ENCODE data around the gene ADARB1. TPM values are rescaled to one million over a fixed set of nuclear protein-coding genes. Genes with fewer than 3 reads are reported as not detected.

ADARB1 gene
- polyA plus RNA-seq, 12 donors, result 22.6 to 43.0 (median 28.7) TPM; not detected in 1

DNA sequence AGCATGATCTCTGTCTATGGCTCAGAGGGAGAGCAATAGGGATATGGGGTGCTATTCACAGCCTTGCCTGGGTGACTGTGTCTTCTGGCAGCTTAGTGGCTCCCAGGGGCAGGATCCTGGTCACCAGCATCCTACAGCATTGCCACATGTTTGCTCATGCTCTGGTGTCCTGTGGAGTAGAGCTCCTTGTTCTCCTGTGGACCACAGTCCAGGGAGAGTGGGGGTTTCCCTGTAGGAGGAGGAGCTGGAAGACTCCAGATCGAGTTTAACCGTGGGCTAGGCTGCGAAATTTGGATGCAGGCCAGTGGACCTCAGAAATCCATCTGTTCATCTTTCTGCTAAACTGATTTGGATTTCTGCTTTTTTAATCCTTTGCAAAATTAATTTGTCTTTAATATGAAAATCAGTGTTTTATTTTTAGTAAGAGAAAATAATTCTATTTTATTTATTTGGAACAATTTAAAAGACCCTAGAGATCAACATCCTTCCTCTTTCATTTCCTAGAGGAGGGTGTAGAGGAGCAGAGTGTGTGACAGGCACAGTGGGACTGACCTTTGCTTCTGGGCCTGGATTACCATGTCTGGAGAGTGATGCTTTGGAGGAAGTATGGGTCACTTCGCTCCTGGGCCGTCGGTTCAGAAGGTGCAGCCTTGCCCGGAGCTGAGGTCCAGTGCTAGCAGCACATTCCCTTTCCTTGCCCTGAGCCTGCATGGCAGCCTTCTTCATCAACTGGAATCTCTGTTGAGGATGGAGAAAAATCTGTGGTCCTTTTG, 17.4 kb downstream of the ADARB1 start:
- DNase-seq, result peak; percentile 41

DNA sequence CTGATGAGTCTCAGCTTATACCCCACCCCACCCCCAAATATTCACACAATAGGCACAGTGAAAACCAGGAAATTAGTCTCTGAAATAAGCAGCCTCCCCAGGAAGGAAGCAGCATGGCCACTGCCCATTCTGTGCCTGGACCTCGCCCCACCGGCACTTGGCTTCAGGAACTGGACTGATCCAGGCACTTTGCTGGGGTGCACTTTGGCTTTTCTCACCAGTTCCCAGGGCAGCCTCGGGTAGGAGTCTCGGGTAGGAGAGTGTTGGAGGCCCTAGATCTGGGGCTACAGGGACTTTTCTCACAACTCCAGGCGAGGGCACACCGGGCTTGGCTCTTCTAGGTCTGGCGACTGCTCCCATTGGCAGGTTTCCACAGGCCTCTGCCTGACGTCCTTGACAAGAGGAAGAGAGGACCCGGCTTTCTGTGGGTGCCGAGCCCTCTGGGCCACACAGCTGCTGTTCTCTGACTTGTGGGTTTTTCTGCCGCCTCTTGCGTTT, 18.7 kb downstream of the ADARB1 start:
- no peak for DNase-seq

DNA sequence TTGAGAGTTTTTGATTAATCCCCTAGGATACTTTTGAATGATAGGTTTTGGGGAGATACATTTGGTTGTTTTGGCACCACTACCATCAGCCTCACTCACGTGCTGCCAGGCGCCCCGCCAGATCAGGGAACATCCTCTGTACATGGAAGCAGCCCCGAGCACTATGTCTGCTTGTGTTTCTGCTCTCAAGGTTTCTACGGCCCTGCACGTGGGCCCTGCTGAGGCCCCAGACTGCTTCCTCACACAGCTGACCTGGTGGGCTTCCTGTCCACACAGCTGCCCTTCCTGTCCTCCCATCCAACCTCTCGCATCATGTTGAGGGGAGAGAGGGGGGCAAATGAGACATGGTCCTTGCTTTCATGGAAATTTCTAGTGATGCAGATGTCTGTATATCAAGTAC, 20.0 kb downstream of the ADARB1 start:
- DNase-seq, result no peak

DNA sequence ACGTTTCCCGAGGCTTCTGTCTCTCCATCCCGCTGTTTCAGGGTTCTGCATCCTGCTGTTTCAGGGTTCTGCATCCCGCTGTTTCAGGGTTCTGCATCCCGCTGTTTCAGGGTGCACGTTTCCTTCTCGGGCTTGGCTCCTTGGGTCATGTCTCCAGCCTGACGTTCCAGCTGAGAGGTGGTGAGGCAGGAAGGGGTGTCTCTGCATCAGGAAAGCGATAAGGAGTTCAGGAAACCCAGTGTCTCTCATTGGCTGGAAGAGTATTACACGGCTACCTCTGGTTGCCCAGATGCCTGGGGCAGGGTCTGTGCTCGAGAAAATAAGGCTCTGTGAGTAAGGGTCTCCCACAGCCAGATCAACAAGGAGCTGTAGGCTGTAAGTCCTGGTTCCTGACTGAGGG, 21.1 kb downstream of the ADARB1 start:
- no peak for DNase-seq

DNA sequence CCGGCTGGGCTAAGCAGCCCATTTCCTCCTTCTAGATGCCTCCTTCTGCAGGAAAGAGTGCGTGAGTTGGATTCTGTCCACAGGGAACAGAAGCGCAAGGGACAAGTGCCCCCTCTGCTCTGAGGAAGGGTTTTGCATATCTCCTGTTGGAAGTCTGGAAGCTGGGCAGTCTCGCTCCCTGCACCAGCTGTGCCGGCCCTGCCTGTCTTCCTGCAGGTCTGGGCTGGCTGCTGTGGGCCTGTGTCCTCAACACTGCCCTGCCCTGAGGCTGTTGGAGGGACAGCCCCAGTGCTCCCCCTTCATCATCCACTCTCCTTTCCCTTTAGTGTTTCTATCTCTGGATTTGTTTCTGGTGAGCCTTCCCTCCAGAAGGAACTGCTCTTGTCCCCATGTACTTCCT, 21.8 kb downstream of the ADARB1 start:
- no peak for DNase-seq

DNA sequence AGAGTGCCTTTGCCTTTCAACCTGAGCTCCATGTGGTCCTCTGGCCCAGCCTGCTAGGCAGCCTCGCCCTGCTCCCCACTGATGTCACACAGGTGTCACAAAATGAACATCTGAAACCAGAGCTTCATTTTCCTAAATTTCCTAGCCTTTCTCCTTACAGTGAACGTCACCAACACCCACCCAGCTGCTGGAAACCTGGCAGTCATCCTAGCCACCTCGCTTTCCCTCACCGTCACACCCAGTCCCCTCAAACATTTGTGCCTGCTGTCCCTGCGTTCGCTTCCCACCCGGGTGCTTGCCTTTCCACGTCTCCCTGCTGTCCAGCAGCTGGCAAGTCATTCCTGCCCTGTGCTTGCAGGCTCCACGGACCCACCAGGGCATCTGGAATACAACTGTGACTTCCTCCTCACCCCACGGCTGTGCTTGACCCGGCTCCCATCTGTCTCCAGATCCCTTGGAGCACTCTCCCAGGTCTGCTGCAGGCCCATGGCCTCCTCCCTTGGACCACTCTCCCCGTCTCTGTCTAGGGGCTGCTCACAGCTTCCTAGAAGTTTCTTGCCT, 23.5 kb downstream of the ADARB1 start:
- DNase-seq, result no peak

DNA sequence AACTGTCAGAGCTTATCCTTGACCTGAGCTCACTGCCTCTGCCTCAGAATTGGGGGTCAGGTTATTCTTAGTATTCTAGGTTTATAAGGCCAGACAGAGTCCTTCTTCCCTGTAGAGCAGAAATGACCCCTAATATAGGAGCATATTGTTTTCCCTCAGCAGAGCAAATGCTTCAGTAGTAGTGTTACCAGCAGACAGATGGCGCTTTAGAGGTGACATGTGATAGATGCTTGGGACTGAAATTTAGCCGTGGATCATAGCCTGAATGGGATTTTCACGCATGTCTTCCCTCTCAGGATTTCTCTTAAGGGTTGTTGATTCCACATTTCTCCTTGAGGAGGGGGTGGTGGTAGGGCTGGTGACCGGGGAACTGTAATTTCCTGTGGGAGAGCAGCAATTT, 24.5 kb downstream of the ADARB1 start:
- no peak for DNase-seq

DNA sequence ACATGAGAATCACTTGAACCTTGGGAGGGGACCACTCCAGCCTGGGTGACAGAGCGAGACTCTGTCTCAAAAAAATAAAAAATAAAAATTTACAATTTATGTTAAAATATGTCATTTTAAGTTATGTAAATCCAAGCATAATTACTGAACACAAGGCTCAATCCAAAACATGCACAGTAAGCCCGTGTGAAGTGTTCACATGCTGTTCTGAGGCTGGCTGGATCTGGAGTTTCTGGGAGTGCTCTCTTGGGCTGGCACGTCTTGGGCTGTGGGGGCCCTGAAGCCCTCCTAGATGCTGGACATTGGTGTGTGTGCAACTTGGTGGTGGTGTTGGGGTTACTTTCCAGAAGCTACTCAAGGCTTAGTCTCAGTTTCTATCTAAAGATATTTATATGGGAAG, 25.2 kb downstream of the ADARB1 start:
- no peak for DNase-seq

DNA sequence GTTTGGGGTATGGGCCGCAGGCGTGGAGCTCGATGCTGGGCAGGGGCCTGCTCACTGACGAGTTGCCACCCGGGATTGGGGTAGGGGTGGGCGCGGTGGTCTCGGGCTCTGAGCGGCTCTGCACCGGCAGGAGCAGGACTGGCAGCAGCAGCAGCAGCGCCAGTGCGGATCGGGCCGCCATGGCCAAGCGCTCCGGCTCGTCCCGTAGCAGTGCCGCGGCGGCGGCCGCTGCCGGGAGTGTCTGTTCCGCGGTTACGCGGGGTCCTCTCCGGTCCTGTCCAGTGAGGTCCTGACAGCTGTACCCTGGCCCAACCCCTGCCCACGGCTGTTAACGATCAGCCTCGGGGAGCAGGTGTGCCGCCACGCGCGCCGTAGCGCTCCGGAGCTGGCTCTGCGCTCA, 26.5 kb downstream of the ADARB1 start:
- no peak for DNase-seq

DNA sequence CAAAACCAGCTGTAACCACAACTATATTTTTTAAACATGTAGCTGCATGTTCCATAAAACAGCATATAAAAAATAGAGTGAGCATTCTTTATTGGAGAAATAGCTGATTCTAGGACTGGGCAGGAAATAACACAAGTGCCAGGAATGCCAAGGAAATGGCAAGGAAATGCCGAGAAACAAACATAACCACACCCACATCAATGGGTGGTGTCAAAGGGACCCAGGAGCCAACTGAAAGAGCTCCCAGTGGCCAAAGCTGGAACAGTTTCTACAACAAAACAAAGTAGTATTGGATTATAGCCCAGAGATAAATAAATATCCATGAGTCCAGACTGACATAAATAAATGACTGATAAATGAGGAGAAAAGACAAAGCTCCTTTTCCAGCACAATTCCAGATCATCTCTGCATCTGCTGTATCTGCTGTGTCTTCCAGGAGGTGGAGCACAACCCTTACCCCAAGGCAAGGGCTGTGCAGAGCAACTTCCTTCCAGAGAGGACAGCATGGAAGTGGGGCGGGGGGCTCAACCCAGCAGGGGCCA, 28.1 kb downstream of the ADARB1 start:
- no peak for DNase-seq

DNA sequence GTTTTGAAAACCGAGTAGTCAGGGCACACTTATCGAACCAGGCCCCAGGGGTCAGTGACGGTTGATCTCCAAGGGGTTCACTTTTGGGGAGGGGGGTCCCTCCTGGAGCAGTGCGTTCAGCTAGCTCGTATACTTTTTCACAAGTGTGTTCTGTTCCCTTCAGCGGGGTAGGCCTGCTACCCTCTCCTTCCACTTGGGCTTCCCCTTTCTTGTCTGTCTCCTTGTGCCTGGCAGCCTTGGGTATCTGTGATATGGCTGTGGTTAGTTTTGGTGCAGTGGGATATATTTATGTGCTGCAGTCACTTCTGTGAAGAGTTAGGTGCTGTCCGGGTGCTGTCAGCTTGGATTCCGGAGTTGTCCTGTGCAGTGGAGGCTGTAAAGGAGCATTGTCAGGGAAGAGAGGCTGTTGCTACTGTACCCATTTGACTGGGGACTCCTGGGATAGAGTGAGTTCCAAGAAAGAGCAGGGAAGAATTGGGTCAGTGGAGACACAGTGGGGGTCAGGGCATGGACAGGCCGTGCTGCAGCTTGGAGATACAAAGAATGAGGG, 29.7 kb downstream of the ADARB1 start:
- no peak for DNase-seq

DNA sequence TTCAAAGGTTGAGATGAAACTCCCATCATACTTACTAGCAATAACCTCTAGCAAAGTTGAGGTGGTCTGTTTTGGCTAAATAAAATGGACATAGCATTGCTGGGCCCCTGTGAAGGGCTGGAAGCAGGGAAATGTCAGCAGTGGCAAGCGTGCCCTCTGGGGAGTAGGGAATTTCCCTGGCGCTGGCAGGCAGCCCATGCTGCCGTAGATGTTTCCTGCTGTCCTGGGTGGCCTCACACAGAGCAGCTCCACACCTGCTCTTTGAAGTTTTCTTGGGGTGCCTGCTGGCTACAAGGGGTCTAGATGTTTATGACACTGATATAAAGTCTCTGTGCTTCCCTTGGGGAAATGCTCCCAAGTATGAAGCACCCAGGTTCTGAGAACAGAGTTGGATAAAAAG, 30.2 kb downstream of the ADARB1 start:
- no peak for DNase-seq

DNA sequence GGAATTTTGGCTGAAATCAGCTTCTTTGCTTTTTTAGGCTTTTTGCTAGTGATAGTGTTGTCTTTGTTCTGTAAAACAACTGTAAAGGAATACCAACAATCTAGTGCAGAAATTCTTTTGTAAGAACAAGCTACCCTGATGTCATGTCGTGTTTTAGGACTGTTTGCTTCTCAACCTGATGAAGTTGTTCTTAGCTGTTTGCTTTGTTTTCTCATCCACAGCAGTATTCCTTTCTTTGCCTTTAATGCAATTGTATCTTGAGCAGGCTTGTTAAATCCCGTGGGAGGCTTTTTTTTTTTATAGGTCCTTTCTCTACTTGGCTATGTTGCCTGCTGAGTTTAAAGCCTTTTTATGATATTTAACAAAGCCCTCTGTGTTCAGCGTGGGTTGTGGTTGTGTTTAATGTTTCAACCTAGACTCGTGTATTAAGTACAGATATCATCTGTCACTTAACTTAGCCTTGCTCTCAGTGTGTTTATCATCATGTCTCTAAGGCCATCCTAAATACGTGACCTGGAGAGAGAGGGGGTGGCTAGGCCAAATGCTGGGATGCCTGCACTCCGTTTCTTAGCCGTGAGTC, 31.6 kb downstream of the ADARB1 start:
- DNase-seq, result no peak

DNA sequence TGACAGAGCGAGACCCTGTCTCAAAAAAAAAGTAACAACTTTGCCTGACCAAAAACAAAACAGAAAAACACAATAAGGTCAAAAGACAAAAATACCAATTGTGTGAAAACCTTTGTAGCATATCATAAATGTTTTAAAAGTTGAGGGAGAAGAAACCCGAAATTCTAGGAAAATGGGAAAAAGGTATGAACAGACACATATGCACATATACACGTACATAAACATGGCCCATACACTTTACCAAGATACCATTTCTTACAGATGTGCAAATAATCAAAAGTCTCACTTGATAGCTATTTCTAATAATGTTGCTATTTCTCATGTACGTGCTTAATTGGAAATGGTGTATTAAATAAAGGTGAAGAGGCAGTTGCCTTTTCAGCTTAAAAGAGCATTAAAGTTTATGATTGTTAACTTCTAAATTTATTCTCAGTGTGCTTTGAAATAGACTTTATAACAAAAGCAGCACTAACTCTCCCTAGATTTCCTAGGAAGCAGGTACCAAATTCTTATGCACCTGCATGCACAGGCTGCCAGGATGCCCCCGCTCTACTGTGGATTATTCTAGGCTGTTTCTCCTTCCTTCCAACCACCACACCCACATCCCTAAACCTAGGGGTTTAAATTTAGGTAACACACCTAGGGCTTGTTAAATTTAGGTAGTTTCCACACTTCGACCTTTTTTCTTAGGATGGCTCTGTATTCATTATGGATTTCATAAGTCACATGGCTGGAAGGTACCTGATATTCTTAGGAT, 33.8 kb downstream of the ADARB1 start:
- DNase-seq, result no peak

DNA sequence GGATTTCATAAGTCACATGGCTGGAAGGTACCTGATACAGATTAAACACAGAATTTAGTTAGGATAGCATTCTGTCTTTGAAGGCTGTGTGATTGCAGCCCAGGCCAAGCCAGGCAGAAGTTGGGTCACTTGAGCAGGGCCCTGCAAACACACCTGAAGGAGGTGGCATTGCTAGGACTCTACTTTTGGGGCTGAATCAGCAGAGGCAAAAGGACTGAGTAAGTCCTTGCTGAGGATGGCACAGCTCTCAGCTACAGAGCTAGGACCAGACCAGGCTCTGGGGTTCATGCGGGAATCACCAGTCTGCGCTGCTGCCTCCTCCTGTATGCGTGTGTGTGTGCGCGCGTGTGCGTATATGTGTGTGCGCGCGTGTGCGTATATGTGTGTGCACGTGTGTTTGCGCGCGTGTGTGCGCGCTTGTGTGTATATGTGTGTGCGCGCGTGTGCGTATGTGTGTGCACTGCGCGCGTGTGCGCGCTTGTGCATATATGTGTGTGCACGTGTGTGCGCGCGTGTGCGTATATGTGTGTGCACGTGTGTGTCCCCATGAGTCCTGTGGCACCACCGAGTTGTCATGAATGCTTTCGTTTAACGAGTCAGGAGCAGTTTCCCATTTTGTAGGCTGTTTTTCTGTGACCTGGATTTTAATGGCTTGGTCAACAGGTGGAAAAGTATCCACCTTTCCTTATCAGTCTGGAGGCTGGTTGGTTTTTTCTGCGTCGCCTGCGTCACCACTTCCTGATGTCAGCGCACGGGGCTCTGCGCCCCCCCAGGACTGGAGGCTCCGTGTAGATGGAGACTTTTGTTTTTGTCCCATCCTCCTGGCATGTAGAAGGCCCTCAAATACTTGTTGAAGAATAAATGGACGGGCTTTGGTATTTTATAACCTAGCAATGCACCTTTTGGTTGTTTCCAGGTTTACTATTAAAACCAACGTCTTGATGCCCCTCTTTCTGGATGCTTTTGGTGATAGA, 34.7 kb downstream of the ADARB1 start:
- DNase-seq, result no peak

DNA sequence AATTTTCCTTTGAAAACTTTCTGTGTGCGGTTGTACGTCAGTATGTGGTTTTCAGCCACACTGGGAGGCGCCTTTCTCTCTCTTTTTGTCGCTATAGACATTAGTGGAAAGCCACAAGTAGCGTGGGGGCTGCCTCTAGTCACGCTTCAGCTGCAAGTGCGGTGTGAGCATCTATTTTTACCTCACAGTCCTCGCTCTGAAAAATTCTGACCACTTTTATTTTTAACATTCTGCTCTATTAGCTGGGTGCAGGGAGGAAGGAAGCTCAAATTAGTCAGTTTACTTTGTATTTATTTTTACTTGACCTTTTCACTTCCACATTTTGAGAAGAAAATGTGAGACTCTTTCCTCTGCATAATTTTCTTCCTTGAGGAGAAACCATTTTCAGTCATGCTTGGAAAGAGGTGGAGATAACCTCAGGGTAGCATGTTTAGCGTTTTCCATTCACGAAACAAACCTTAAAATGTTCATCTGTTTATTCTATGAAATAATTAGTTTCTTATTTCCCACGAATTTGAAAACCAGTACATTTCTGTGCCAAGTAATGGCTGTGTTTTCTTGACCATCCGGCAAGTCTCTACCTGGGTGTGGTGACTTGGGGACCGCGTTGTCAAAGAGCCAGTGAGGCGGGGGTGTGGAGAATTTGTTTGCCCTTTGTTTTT, 35.6 kb downstream of the ADARB1 start:
- no peak for DNase-seq

DNA sequence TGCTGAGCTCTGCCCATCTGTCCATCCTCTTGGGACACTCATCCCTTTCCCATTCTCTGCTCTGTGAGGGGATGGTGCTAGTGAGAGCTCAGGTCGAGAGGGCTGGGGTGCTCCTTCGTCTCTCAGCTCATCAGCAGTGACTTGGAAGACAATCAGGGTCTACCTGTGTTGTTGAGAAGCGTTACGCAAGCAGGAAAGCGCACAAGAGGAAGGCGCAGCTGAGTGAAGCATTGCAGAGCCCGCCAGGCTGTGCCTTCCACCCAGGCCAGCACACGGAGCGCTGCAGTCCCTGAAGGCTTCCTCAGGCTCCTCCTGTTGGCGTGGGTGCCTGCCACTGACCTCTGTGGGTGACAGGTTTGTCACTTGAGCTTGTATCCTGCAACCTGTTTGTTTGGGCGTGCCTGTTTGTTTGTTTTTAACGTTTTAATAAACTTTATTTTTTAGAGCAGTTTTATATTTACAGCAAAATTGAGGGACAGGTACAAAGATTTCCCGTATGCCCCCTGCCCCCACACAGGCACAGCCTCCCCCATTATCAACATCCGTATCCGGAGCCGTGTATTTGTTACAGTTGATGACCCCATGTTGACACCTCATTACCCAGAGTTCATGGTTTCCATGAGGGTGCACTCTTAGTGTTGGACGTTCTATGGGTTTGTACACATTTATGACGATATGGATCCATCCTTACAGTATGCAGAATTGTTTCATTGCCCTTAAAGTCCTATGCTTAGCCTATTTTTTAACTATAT, 36.7 kb downstream of the ADARB1 start:
- no peak for DNase-seq

DNA sequence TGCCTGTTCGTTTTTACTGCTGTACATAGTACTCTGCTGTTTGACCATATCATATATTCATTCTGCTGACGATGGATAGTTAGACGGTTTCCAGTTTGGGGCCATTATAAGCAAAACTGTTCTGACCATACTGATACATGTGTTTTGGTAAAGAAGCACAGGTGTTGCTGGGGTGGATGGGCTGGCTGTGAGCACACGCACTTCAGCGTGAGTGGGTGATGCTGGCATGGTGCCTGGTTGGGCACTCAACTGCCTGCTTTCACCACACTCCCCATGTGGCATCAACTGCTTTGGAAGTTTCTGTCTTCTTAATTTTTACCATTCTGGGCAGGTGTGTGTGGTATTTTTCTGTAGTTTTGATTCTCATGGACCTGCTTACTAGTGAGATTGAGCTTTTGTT, 37.3 kb downstream of the ADARB1 start:
- no peak for DNase-seq

DNA sequence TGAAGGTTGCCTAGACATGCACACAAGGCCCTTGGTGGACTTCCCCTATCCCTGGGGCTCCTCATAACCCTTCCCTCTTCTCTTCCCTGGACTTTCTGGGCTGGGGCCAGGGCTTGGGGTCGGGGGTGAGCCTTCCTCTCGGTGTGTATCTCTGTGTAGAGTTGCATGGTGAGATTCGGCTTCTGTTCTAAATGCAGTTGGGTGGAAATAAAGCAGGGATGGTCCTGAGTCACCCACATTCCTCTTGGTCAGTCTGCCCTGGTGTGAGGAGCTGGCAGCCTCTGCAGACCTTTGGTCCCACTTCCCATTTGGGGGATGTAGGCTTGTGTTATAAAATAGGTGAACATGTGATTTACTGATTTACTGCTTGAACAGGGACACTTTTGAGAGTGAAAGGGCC, 38.0 kb downstream of the ADARB1 start:
- no peak for DNase-seq
